Fibroblast of mammary gland (primary cell): ENCODE data around the gene MBD3.

Experiments
- DNase-seq: peaks from one replicate; pipeline ENCODE4 v3.0.0-alpha.2; 2010; ENCODE audit warnings: low read depth
- H3K4me3 ChIP-seq: 2 replicates; pipeline ENCODE4 v1.5.1; 2011; ENCODE audit warnings: low read depth, mild to moderate bottlenecking, low read length, moderate library complexity; ENCODE audit not compliant: control insufficient read depth
- CTCF ChIP-seq: conservative IDR thresholded peaks from 2 replicates; pipeline ENCODE4 v1.5.1; 2011; ENCODE audit warnings: low read depth, low read length, inconsistent platforms; ENCODE audit not compliant: control insufficient read depth, insufficient read depth

MBD3 gene

GRCh38 chr19:1609103-1609396 lies 16.4 kb upstream of the MBD3 start:
- TF ChIP-seq CTCF = no peak
- DNase-seq = no peak
- no peak overlapping the region for H3K4me3 ChIP-seq

- TF ChIP-seq CTCF = no peak
- H3K4me3 ChIP-seq = no peak overlapping the region
- peak; percentile 46 for DNase-seq
Observed at GRCh38 chr19:1608359-1609102, 15.9 kb upstream of the MBD3 start.

DNA sequence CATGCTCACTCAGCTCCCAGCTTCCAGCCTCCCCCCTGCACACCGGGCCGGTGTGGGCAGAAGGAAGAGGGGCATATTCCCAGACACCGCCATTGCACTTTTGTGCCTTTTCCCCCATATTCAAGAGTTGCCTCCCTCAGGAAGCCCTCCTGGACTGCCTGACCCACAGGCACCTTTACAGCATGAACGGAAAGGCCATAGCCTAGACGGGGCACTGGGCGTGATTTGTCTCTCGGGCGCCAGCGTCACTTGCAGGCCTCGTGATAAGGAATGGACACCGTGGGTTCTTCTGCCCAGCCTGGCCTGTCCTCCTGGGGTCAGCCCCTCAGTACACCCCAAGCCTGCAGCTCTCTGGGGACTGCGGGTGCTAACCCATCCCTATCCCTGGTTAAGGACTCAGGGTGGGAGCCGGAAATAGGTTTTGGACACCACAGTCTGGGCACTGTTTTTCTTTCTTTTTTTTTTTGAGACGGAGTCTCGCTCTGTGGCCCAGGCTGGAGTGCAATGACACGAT lies 13.5 kb upstream of the MBD3 start:
- H3K4me3 ChIP-seq = peak overlapping the region; percentile 68
- no peak for DNase-seq
- no peak for TF ChIP-seq CTCF

DNA sequence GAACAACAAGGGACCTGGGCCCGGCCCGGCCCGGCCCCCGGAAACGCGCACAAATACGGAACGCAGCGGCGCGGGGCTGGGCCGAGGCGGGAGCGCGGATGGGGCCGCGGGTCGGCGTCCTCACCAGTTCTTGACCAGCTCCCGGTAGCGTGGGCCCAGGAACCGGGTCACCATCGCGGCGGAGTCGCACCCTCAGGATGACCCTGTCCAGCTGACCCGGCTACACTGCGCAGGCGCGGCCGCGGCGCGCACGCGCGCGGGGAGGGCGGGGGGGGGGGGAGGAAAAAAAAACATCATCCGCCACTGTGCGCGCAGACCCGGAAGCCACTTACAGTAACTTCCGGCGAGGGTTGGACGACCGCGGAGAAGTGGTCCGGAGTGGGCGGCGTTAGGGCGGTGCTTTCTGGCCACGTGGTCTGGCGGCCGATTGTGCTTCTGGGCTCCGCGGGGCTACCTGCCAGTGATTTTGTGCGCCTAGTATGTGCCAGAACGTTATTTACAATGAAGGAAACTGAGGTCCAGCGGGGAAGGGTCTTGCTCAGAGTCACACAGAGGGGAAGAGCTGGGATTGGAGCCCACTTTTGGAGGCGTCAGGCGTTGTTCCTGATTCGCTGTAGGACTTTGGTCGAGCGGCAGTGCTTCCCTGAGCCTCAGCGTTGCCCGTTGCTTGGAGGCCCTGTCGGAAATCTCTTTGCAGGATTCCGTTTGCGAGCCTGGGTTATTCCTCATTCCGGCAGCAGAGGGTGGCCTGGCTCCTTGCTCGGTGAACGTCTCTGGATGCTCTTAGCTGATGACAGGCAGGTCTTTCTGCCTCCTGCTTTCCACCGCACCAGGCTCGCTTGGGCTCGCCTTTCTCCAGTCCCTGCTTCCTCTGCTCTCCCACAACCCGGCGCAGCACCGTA lies 12.8 kb upstream of the MBD3 start, which contains the start of gene UQCR11:
UQCR11 (minus strand) TSS at position 227 of the 902 bp plus-strand sequence; CDS start at position 174, 53 bp downstream.
- DNase-seq = peak; percentile 95
- peak within 1 kb of the TSS; percentile 93 for H3K4me3 ChIP-seq
- peak; percentile 56 for TF ChIP-seq CTCF

GRCh38 chr19:1602091-1602707 lies 9.5 kb upstream of the MBD3 start:
- no peak for TF ChIP-seq CTCF
- no peak for DNase-seq
- no peak overlapping the region for H3K4me3 ChIP-seq

DNA sequence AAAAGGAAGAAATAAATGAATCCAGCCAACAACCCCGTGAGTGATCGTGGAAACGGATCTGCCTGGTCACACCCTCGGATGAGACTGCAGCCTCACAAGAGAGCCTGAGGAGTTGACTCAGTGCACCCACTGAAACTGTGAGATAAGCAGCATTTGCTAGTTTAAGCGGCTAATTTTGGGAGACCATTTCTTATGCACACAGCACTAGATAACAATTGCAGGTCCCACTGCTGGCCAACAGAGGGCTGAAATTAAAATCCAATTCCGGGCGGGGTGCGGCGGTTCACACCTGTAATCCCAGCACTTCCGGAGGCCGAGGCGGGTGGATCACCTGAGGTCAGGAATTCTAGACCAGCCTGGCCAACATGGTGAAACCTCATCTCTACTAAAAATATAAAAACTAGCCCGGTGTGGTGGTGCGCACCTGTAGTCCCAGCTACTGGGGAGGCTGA lies 9.0 kb upstream of the MBD3 start:
- TF ChIP-seq CTCF = peak; percentile 17
- DNase-seq = no peak
- H3K4me3 ChIP-seq = no peak overlapping the region
